Memory B cell (primary cell): Measurements from ENCODE around the gene ACKR2.
A peak's percentile ranks its signal among the peaks of the same experiment; 100 is the strongest.

Source experiments
- ATAC-seq: fragments of 150-1000 bp; cut with Tn5 transposase; 2 replicates; pipeline ENCODE4 v1.10.0; 2021; ENCODE audit warnings: low read depth, mild to moderate bottlenecking, moderate library complexity
- DNase-seq, 2 donors: peaks; one replicate each; pipeline ENCODE4 v3.0.0; 2022; ENCODE audit warnings: low spot score in 2 of 2
- H3K27ac Mint-ChIP-seq: one replicate; pipeline ENCODE4 v1.8.0; 2022; ENCODE audit warnings: mild to moderate bottlenecking, moderate library complexity, mixed read lengths
- H3K27me3 Mint-ChIP-seq: one replicate; pipeline ENCODE4 v1.8.0; 2022; ENCODE audit warnings: mixed read lengths
- H3K36me3 Mint-ChIP-seq: one replicate; pipeline ENCODE4 v1.8.0; 2022; ENCODE audit warnings: mild to moderate bottlenecking, mixed read lengths
- H3K4me1 Mint-ChIP-seq: one replicate; pipeline ENCODE4 v1.8.0; 2022; ENCODE audit warnings: mixed read lengths
- H3K4me3 Mint-ChIP-seq: one replicate; pipeline ENCODE4 v1.8.0; 2022; ENCODE audit warnings: mild to moderate bottlenecking, moderate library complexity, mixed read lengths
- H3K9me3 Mint-ChIP-seq: one replicate; pipeline ENCODE4 v1.8.0; 2022; ENCODE audit warnings: mixed read lengths

Gene ACKR2

GRCh38 chr3:42892169-42892568 lies 82.9 kb downstream of the ACKR2 start:
- Mint-ChIP-seq H3K9me3 (no peaks in the 10 kb centered on the region), H3K27ac (no peak overlapping the region), H3K4me1 (no peaks in the 10 kb centered on the region), H3K27me3 (peaks cover 16% of the 10 kb centered on the region), H3K4me3 (no peak overlapping the region), H3K36me3 (no peaks in the 10 kb centered on the region)
- ATAC-seq, result no peak
- DNase-seq, result no peak

- Mint-ChIP-seq H3K27ac (no peak overlapping the region), H3K9me3 (no peaks in the 10 kb centered on the region), H3K4me3 (no peak overlapping the region), H3K27me3 (peaks cover 13% of the 10 kb centered on the region), H3K36me3 (no peaks in the 10 kb centered on the region), H3K4me1 (no peaks in the 10 kb centered on the region)
- ATAC-seq (no peak), DNase-seq (no peak)
Observed at GRCh38 chr3:42892807-42893206, 83.6 kb downstream of the ACKR2 start.

GRCh38 chr3:42894698-42895579 lies 85.7 kb downstream of the ACKR2 start:
- DNase-seq, result no peak
- H3K4me3 Mint-ChIP-seq, result no peak overlapping the region
- H3K27ac Mint-ChIP-seq, result no peak overlapping the region
- H3K4me1 Mint-ChIP-seq, result no peaks in the 10 kb centered on the region
- peaks cover 8% of the 10 kb centered on the region for H3K27me3 Mint-ChIP-seq
- H3K9me3 Mint-ChIP-seq, result no peaks in the 10 kb centered on the region
- ATAC-seq, result no peak
- no peaks in the 10 kb centered on the region for H3K36me3 Mint-ChIP-seq

GRCh38 chr3:42895580-42895868 lies 86.3 kb downstream of the ACKR2 start:
- Mint-ChIP-seq H3K27me3 (peaks cover 8% of the 10 kb centered on the region), H3K4me3 (no peak overlapping the region), H3K4me1 (no peaks in the 10 kb centered on the region), H3K27ac (no peak overlapping the region), H3K36me3 (no peaks in the 10 kb centered on the region), H3K9me3 (no peaks in the 10 kb centered on the region)
- ATAC-seq, result no peak
- no peak for DNase-seq

GRCh38 chr3:42898896-42899675 lies 89.8 kb downstream of the ACKR2 start:
- Mint-ChIP-seq H3K9me3 (peaks cover 5% of the 10 kb centered on the region), H3K36me3 (peaks cover 1% of the 10 kb centered on the region), H3K4me3 (no peak overlapping the region), H3K4me1 (no peaks in the 10 kb centered on the region), H3K27me3 (peaks cover 9% of the 10 kb centered on the region), H3K27ac (no peak overlapping the region)
- ATAC-seq, result no peak
- no peak for DNase-seq

- no peak for DNase-seq
- H3K9me3 Mint-ChIP-seq, result peaks cover 11% of the 10 kb centered on the region
- ATAC-seq, result no peak
Observed at GRCh38 chr3:42900226-42901072, 91.2 kb downstream of the ACKR2 start.

GRCh38 chr3:42901073-42901415 lies 91.8 kb downstream of the ACKR2 start:
- no peak for ATAC-seq
- Mint-ChIP-seq H3K27me3 (peaks cover 18% of the 10 kb centered on the region), H3K9me3 (peaks cover 11% of the 10 kb centered on the region), H3K4me3 (no peak overlapping the region), H3K4me1 (no peaks in the 10 kb centered on the region), H3K27ac (no peak overlapping the region), H3K36me3 (peaks cover 7% of the 10 kb centered on the region)
- no peak for DNase-seq

More at GRCh38 chr3:42900226-42901072, 91.2 kb downstream of the ACKR2 start:
- no peaks in the 10 kb centered on the region for H3K4me1 Mint-ChIP-seq
- H3K27me3 Mint-ChIP-seq, result peaks cover 15% of the 10 kb centered on the region
- no peak overlapping the region for H3K27ac Mint-ChIP-seq
- H3K36me3 Mint-ChIP-seq, result peaks cover 7% of the 10 kb centered on the region
- no peak overlapping the region for H3K4me3 Mint-ChIP-seq

- H3K36me3 Mint-ChIP-seq, result peaks cover 7% of the 10 kb centered on the region
- ATAC-seq, result no peak
- H3K27me3 Mint-ChIP-seq, result peaks cover 25% of the 10 kb centered on the region
- no peak overlapping the region for H3K4me3 Mint-ChIP-seq
- H3K4me1 Mint-ChIP-seq, result peaks cover 2% of the 10 kb centered on the region
- DNase-seq, result no peak
- no peak overlapping the region for H3K27ac Mint-ChIP-seq
- H3K9me3 Mint-ChIP-seq, result peaks cover 11% of the 10 kb centered on the region
Observed at GRCh38 chr3:42902257-42902656, 93.0 kb downstream of the ACKR2 start.

- Mint-ChIP-seq H3K9me3 (peaks cover 11% of the 10 kb centered on the region), H3K27me3 (peaks cover 30% of the 10 kb centered on the region), H3K27ac (no peak overlapping the region), H3K36me3 (peaks cover 7% of the 10 kb centered on the region), H3K4me1 (peaks cover 2% of the 10 kb centered on the region), H3K4me3 (no peak overlapping the region)
- DNase-seq (no peak), ATAC-seq (no peak)
Observed at GRCh38 chr3:42904076-42904475, 94.8 kb downstream of the ACKR2 start.

- peaks cover 11% of the 10 kb centered on the region for H3K9me3 Mint-ChIP-seq
- H3K36me3 Mint-ChIP-seq, result peaks cover 7% of the 10 kb centered on the region
- DNase-seq, result no peak
- ATAC-seq, result no peak
- peak overlapping the region; percentile 25 for H3K4me3 Mint-ChIP-seq
- peaks cover 28% of the 10 kb centered on the region for H3K27me3 Mint-ChIP-seq
- peaks cover 2% of the 10 kb centered on the region for H3K4me1 Mint-ChIP-seq
- H3K27ac Mint-ChIP-seq, result no peak overlapping the region
Observed at GRCh38 chr3:42905740-42906069, 96.5 kb downstream of the ACKR2 start.

- ATAC-seq, result no peak
- Mint-ChIP-seq H3K27me3 (peaks cover 28% of the 10 kb centered on the region), H3K36me3 (peaks cover 7% of the 10 kb centered on the region), H3K27ac (no peak within 1 kb of the TSS), H3K4me1 (peaks cover 2% of the 10 kb centered on the region), H3K4me3 (peak within 1 kb of the TSS; percentile 25), H3K9me3 (peaks cover 11% of the 10 kb centered on the region)
- no peak for DNase-seq
Observed at GRCh38 chr3:42906070-42906847, 97.0 kb downstream of the ACKR2 start, which contains the start of gene ZNF662. ZNF662 (plus strand) TSS chr3:42906142; CDS start chr3:42908115, 1,973 bp downstream.

GRCh38 chr3:42906848-42907183 lies 97.6 kb downstream of the ACKR2 start:
- H3K27ac Mint-ChIP-seq, result no peak overlapping the region
- ATAC-seq (no peak), DNase-seq (no peak)
- H3K36me3 Mint-ChIP-seq, result peaks cover 7% of the 10 kb centered on the region
- H3K4me3 Mint-ChIP-seq, result no peak overlapping the region
- peaks cover 28% of the 10 kb centered on the region for H3K27me3 Mint-ChIP-seq
- peaks cover 11% of the 10 kb centered on the region for H3K9me3 Mint-ChIP-seq
- H3K4me1 Mint-ChIP-seq, result peaks cover 2% of the 10 kb centered on the region

GRCh38 chr3:42908675-42909074 lies 99.4 kb downstream of the ACKR2 start:
- ATAC-seq, result no peak
- H3K4me1 Mint-ChIP-seq, result peaks cover 2% of the 10 kb centered on the region
- H3K27me3 Mint-ChIP-seq, result peaks cover 25% of the 10 kb centered on the region
- DNase-seq, result no peak
- peaks cover 12% of the 10 kb centered on the region for H3K9me3 Mint-ChIP-seq
- H3K4me3 Mint-ChIP-seq, result no peak overlapping the region
- H3K27ac Mint-ChIP-seq, result no peak overlapping the region
- peaks cover 7% of the 10 kb centered on the region for H3K36me3 Mint-ChIP-seq
